NT2/D1 (cell line): Measurements from ENCODE around the gene PGAP3.

Source experiments
- SUZ12 ChIP-seq: IDR thresholded peaks from 2 replicates; pipeline ENCODE4 v1.6.1; 2011; ENCODE audit not compliant: insufficient read length, insufficient read depth; ENCODE audit errors: extremely low read depth
- YY1 ChIP-seq: IDR thresholded peaks from 2 replicates; pipeline ENCODE4 v1.6.1; 2011; ENCODE audit not compliant: insufficient read length, insufficient read depth

GRCh38 chr17:39716879-39717536 lies 29.2 kb upstream of the PGAP3 start:
- no peak for TF ChIP-seq YY1
- TF ChIP-seq SUZ12 = no peak
